Measurements from ENCODE around the gene DDX59. TPM values are rescaled to one million over a fixed set of nuclear protein-coding genes. Genes with fewer than 3 reads are reported as not detected.
"Not testable (repeated sequence)": the region's sequence is repeated elsewhere in the genome, so short reads cannot be mapped to it uniquely, and the experiment has no call there.

Gene DDX59
- total RNA-seq, 2 donors from 2014 or later, result 9.7 to 11.9 TPM

GRCh38 chr1:200636681-200637080 is 33.0 kb downstream of the DDX59 start:
- intact Hi-C loops (cut with DNase I), result no loop called here
- ATAC-seq (no peak), DNase-seq (no peak)

DNA sequence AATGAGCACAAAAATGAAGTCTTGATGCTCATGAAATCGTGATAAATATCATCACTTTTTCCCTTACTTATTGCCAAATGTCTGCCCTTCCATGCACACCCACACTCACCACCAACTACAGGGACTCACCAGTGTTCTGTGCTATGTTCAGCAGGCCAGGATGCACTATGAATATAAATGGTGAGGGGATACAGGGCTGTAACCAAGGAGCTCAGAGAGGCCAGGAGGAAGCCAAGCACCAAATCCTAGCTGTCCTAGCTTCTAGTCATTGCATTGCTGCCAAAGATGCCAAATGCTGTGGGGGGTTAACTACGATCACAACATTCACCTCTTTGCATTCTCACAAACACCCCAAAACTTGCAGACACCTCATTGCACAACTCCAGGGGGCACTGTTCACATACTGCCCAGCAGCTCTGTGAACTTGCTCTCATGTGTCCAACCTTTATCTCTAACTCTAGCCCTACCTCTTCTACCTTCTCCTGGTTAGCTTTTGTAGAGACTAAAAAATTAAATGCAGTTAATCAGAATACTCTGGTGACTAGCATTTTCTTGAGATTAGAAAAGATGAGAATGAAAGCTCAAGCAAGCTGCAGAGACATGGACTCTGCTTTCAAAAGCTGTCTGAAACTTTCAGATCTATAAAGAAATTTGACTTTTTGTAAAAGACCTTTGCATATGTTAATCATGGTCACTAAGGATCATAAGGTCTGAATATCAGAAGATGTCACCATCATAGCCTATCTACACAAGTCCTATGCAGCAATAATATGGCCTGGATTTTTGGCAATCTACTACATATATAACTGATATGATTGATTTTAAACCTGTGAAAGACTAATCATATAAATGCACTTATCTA is 35.2 kb downstream of the DDX59 start:
- intact Hi-C loops (cut with DNase I), result no loop called here
- no peak for ATAC-seq
- no peak for DNase-seq

- intact Hi-C loops (cut with DNase I), result no loop called here
- ATAC-seq (no peak), DNase-seq (no peak)
Observed at GRCh38 chr1:200631375-200631774, 38.3 kb downstream of the DDX59 start.

DNA sequence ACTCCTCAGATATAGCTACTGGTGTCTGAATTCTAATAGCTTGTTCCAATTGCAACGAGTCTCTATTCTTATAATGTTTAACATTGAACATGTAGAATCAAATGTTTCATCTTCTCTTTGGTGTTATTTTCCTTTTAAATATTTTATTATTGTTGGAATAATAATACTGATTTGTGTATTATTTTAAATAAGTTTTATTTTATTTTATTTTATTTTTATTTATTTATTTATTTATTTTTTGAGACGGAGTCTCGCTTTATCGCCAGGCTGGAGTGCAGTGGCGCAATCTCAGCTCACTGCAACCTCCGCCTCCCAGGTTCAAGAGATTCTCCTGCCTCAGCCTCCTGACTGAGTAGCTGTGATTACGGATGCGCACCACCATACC is 39.2 kb downstream of the DDX59 start:
- intact Hi-C loops (cut with DNase I); ATAC-seq; DNase-seq: not testable (repeated sequence)

GRCh38 chr1:200629876-200630514 is 39.7 kb downstream of the DDX59 start:
- DNase-seq (no peak), ATAC-seq (no peak)
- intact Hi-C loops (cut with DNase I), result no loop called here

DNA sequence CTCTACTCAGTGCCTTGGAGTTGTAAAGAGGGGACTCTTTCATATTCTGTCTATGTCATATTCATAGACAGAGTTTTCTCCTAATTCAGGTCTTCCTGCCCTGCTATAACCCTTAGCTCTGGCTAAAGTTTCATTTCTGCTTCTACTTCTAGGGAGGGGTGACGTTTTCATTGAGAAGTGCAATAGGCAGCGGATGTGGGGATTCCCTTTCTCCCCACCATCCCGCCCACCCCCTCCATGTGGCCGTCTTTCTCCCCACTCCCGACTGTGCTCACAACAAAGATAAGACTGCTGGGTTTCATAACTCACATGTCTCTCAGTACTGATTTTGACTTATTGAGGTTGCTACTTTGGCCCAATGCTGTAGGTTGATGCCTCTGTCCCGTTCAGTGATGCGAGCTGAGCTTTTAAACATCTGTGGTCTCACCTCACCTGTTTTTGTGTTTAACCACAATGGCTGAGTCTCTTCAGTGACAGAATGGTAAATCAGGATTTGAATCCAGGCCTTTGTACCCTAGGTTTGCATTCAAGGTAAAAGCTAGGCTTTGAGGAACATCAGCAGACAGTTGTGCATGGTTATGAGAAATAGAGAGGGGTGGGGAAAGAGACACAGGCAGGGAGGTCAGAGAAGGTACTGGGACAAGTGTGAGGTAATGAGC is 41.4 kb downstream of the DDX59 start:
- ATAC-seq, result peak in 1 of 2 donors; percentile 47
- intact Hi-C loops (cut with DNase I), result no loop called here
- no peak for DNase-seq

- intact Hi-C loops (cut with DNase I), result no loop called here
- DNase-seq (no peak), ATAC-seq (no peak)
Observed at GRCh38 chr1:200627575-200628222, 42.0 kb downstream of the DDX59 start.

- DNase-seq, result no peak
- no peak for ATAC-seq
- intact Hi-C loops (cut with DNase I), result no loop called here
Observed at GRCh38 chr1:200626853-200627534, 42.7 kb downstream of the DDX59 start.

DNA sequence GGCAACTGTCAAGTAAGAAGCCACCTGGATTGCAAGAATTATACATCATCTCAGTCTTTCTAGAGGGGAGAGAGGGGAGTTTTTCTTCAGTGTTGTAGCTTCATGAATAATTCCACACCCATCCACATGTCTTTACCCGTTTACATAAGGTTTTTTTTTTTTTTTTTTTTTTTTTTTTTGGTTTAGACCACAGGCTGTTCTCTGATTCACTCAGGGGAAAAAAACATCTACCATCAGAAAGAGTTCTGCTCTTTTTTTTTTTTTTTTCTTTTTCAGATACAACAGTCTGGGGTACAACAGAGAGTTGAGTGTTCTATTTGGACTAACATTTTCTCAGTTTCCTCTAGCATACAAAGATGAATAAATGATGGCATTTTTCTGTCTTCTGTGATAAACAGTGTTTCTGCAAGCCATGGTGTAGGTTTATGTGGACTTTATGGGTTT is 44.3 kb downstream of the DDX59 start:
- intact Hi-C loops (cut with DNase I), result no loop called here
- ATAC-seq (no peak), DNase-seq (no peak)

GRCh38 chr1:200624679-200625335 is 44.9 kb downstream of the DDX59 start:
- intact Hi-C loops (cut with DNase I), result loop anchor here in 1 of 2 donors (5.0 kb wide), 1 partner anchor 177 kb away; no protein-coding TSS in a partner anchor
- ATAC-seq, result no peak
- no peak for DNase-seq

- DNase-seq (peak; percentile 95), ATAC-seq (peak; percentile 99 to 100)
- intact Hi-C loops (cut with DNase I), result loop anchor here (2.0 to 5.0 kb wide), 2 partner anchors 182 to 216 kb away; no protein-coding TSS in a partner anchor
Observed at GRCh38 chr1:200620273-200621131, 49.2 kb downstream of the DDX59 start, which contains the start of gene KIF14. KIF14 (minus strand) TSS chr1:200620751; CDS start chr1:200618723, 2,028 bp downstream.

DNA sequence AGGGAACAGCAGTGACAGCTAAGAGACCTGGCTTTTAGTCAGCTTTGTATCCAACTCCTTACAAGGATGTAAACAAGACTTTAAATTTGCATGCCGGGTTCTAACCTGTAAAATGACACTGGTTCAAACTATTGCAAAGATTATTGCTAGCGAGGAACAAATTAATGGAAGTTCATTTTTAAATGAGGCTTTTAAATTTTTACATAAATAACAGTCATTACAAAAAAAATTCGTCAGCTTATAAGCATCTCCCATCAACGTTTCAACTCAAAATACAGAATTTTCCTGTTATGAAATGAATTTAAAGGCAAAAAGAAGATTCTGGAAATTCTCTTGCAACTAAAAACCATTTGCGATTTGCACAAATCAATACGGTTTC is 49.8 kb downstream of the DDX59 start:
- no peak for DNase-seq
- intact Hi-C loops (cut with DNase I), result loop anchor here (2.0 to 5.0 kb wide), 2 partner anchors 182 to 217 kb away; no protein-coding TSS in a partner anchor
- ATAC-seq, result no peak

DNA sequence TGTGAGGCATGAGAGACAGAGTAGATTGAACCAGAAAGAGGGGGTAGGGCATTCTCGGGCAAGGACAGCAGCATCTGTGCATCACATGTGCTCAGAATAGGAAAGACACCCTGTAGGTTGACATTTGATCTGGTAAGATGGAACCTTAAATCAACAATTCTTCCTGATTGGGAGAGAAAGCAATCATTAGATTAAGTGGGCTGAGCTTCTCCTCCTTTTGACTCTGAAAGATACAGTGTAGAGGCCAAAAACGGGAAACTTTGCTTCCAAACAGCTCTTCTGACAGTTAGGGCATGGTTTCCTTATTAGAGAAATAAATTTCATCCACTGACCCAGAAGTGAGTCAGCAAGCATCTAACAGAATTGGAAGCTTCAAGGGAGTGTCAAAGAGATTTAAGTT is 58.9 kb downstream of the DDX59 start:
- DNase-seq, result no peak
- ATAC-seq, result no peak
- intact Hi-C loops (cut with DNase I), result no loop called here

GRCh38 chr1:200602632-200603031 is 67.1 kb downstream of the DDX59 start:
- intact Hi-C loops (cut with DNase I), result no loop called here
- ATAC-seq, result no peak
- DNase-seq, result no peak
